B cell (primary cell): ENCODE measurements around the gene HEBP2.

Source experiments
- CTCF ChIP-seq: fragments of 200-600 bp; IDR thresholded peaks from one replicate; pipeline ENCODE4 v1.8.0; 2022; ENCODE audit warnings: antibody characterized with exemption, mild to moderate bottlenecking
- EZH2 ChIP-seq: IDR thresholded peaks from 2 replicates; pipeline ENCODE4 v1.6.1; 2012; ENCODE audit warnings: borderline replicate concordance, low read depth, mild to moderate bottlenecking, moderate library complexity, low read length; ENCODE audit not compliant: insufficient read depth, poor library complexity, severe bottlenecking

DNA sequence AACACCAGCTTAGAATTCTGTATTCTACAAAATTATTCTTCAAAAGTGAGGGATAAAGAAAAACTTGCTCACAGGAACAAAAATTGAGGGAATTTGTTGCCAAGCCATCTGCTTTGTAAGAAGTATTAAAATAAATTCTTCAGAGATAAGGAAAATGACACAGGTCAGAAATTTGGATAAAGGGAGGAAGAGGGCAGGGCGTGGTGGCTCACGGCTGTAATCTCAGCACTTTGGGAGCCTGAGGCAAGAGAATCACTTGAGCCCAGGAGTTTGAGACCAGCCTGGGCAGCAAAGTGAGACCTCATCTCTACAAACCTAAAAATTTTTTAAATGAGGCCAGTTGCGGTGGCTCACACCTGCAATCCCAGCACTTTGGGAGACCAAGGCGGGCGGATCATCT is 14.5 kb upstream of the HEBP2 start:
- TF ChIP-seq CTCF, result no peak
- TF ChIP-seq EZH2, result no peak
